SK-N-MC (cell line): ENCODE measurements around the gene GLS2.

Experiments used
- EZH2 ChIP-seq: fragments of 200-600 bp; sonication (generic); IDR thresholded peaks from one replicate; pipeline ENCODE4 v1.6.1; 2017; ENCODE audit warnings: antibody characterized with exemption
- FOXP2 ChIP-seq: optimal IDR thresholded peaks from 2 replicates; pipeline ENCODE3; 2011; ENCODE audit warnings: mild to moderate bottlenecking, moderate library complexity; ENCODE audit not compliant: insufficient read depth; ENCODE audit errors: extremely low read length, control extremely low read depth
- POLR2AphosphoS5 ChIP-seq: IDR thresholded peaks from 2 replicates; pipeline ENCODE4 v1.6.1; 2012; ENCODE audit warnings: mild to moderate bottlenecking, low read depth, low read length, borderline replicate concordance

DNA sequence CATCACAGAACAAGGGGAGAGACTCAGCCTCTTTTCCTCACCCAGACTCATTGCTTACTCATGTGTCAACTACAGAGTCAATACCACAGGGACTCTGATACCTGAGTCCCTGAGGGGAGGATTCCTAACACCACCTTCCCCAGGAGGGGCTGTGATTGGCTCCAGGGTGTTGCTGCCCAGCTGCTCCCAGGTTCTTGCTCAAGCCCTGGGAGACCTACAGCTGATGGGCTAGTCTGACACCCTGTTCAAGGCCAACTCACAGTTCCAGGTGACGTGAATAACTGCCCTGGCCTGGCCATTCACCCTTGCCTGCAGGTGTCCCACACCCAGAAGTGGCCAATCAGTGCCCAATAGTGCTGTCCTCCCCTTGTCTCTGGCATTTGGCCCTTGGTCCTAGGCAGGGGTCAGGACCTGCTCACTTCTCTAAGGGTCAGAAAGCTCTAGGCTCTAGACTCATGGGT, 11.0 kb downstream of the GLS2 start:
- TF ChIP-seq POLR2AphosphoS5, result no peak
- no peak for TF ChIP-seq EZH2
- TF ChIP-seq FOXP2, result no peak
